T-helper 1 cell treated with Interleukin-12 subunit alpha and Interleukin-12 subunit beta and Interleukin-4 antibody, amounts not matched to agents 30 ng/mL and 1 ng/mL, for 36 hours (primary cell): ENCODE measurements around the gene HLF. TPM values are rescaled to one million over a fixed set of nuclear protein-coding genes. Genes with fewer than 3 reads are reported as not detected.

Experiments
- intact Hi-C: fragments of 100-400 bp; cut with micrococcal nuclease; formaldehyde crosslinking; loops from one replicate; pipeline ENCODE4 v1.15.1; 2024
- total RNA-seq: library from RNA; stranded (reverse); gene quantifications from 2 replicates; pipeline ENCODE4 v1.2.3, GENCODE V29; 2022

The HLF gene
- total RNA-seq, 1 donor from 2014 or later: 2.4 TPM

DNA sequence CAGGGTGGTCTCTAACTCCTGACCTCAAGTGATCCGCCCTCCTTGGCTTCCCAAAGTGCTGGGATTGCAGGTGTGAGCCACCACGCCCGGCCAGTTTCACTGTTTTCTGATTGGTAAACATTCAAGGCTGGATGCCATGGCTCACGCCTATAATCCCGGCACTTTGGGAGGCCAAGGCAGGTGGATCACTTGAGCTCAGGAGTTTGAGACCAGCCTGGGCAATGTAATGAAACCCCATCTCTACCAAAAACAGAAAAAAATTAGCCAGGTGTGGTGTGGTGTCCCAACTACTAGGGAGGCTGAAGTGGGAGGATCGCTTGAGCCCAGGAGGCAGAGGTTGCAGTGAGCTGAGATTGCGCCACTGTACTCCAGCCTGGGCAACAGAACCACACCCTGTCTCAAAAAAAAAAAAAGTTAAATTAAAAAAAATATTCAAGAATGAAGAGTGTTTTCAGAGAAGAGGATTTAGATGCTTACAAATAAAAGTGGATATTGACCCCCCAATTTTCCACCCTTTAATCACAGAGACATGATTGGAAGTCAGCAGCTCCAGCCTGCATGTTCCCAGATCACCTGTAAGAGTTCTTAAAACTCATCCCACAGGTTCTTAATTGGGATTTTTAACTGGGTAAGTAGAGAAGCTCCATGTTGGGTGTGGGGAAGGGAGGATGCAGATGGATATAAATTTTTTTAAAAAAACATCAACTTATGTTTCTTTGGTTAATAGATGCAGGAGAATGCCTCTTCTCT lies 23.8 kb downstream of the HLF start:
- intact Hi-C loops: no loop called here

- intact Hi-C loops: no loop called here
Observed at GRCh38 chr17:55289106-55289446, 24.3 kb downstream of the HLF start.

DNA sequence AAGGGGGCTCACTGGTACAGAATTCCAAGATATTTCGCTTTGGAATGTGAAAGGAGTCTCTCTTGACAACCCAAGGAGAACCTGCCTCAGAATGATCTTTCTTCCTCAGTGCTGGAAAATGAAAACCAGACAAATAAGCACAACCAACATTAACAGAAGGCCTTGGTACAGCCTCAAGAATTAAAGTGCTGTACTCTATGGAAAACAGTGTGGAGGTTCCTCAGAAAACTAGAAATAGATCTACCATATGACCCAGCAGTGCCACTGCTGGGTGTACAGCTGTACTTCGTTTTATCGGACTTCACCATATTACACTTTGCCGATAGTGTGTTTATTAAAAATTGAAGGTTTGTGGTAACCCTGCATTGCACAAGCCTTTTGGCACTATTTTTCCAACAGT lies 25.2 kb downstream of the HLF start:
- intact Hi-C loops: no loop called here

DNA sequence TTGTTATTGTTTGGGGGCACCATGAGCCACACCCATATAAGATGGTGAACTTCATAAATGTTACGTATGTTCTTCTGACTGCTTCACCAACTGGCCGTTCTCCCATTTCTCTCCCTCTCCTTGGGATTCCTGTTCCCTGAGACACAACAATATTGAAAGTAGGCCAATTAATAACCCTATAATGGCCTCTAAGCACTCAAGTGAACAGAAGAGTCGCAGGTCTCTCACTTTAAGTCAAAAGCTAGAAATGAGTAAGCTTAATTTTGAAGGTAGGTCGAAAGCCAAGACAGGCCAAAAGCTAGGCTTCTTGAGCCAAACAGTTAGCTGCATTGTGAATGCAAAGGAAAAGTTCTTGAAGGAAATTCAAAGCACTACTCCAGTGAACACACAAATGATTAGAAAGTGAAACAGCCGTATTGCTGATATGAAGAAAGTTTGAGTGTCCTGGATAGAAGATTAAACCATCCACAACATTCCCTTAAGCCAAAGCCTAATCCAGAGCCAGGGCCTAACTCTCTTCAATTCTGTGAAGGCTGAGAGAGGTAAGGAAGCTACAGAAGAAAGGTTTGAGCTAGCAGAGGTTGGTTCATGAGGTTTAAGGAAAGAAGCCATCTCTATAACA lies 25.8 kb downstream of the HLF start:
- intact Hi-C loops: no loop called here

DNA sequence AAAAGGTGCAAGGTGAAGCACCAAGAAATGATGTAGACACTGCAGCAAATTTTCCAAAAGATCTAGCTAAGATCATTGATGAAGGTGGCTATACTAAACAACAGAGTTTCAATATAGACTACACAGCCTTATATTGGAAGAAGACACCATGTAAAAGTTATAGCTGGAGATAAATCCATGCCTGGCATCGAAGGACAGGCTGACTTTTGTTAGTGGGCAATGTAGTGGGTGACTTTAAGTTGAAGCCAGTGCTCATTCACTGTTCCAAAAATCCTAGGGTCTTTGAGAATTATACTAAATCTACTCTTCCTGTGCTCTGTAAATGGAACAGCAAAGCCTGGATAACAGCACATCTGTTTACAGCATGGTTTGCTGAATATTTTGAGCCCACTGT lies 26.4 kb downstream of the HLF start:
- intact Hi-C loops: no loop called here

DNA sequence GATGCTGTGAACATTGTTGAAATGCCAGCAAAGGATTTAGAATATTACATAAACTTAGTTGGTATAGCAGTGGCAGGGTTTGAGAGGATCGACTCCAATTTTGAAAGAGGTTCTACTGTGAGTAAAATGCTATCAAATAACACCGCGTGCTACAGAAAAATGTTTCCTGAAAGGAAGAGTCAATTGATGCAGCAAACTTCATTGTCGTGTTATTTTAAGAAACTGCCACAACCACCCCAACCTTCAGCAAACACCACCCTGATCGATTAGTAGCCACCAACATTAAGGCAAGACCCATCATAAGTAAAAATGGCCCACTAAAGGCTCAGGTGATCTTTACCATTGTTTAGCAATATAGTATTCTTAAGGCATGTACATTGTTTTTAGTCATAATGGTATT lies 27.3 kb downstream of the HLF start:
- intact Hi-C loops: no loop called here

DNA sequence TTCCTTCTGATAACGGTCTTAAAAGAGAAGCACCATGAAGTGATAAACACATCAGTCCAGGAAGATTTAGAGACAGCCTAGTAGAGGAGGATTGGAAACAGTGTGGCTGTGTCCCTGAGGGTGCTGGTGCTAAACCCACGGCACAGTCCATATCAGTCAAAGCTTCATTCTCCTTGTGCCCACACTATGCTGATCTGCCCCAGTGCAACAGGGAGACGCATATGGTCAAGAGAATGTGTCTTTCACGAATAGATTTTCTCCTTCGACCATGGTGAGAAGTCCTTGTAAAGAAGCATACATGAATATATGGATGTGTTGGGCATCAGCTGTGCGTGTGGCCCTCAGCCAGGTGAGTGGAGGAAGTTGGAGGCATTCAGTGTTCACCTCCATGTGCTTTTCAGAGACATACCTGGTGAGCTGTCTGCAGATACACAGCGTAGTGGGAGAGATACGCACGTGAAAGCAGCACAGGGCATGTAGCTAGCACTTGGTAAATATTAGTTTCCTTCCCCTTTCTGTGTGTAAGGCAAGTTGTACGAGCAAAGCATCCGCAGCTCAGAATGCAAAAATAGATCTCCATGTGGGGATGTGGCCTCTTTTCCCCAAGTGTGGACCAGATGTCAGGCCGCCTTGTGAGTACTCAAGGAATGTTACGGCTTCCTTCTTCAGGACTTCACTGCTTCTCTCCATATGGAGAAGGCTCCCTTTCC lies 29.4 kb downstream of the HLF start:
- intact Hi-C loops: no loop called here

GRCh38 chr17:55295411-55296170 lies 30.8 kb downstream of the HLF start:
- intact Hi-C loops: loop anchor here (1.0 to 2.0 kb wide), 7 partner anchors 53 to 327 kb away; partner anchors contain the start of genes COX11 and STXBP4

DNA sequence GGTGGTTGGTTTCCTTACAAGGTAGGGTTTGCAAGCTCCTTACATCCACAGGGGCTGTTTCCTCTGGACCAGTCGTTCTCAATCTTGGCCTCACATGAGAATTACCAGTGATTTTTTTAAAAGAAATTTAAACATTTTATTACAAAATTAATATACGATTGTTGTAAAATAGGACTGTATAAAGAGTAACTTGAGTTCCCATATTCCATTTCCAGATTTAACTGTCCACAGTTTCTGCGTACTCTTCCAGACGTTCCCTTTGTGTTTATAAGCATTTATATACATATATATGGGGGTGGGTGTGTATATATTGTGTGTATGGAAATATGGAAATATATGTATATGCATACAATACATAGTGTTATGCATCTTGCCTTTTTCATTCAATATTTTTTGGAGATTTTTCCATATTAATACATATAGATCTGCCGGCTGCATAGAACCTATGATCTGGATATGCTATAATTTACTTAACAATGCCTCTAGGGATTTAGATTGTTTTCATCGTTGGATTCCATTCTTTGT lies 31.5 kb downstream of the HLF start:
- intact Hi-C loops: loop anchor here (1.0 to 2.0 kb wide), 7 partner anchors 53 to 328 kb away; partner anchors contain the start of genes COX11 and STXBP4

DNA sequence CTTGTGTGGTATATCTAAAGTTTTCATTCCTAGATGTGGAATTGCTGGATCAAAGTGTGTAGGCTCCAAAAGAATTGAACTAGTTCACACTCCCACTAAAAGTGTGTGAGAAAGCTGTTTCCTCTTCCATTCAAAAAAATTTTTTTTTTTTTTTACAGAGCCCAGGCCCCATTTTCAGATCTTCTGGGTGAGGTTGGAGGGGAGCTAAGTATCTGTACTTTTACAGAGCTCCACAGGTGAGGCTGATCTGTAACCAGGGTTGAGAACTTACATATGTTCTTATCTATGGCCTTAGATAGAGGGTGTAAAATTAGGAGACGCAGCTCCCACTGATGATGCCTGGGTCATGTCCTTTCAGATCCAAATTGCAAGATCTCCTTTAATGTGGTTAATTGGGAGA lies 31.9 kb downstream of the HLF start:
- intact Hi-C loops: loop anchor here (1.0 to 2.0 kb wide), 7 partner anchors 52 to 328 kb away; partner anchors contain the start of genes COX11 and STXBP4

- intact Hi-C loops: no loop called here
Observed at GRCh38 chr17:55298111-55298730, 33.5 kb downstream of the HLF start.

GRCh38 chr17:55299162-55299838 lies 34.5 kb downstream of the HLF start:
- intact Hi-C loops: no loop called here

GRCh38 chr17:55299890-55300289 lies 35.1 kb downstream of the HLF start:
- intact Hi-C loops: no loop called here

DNA sequence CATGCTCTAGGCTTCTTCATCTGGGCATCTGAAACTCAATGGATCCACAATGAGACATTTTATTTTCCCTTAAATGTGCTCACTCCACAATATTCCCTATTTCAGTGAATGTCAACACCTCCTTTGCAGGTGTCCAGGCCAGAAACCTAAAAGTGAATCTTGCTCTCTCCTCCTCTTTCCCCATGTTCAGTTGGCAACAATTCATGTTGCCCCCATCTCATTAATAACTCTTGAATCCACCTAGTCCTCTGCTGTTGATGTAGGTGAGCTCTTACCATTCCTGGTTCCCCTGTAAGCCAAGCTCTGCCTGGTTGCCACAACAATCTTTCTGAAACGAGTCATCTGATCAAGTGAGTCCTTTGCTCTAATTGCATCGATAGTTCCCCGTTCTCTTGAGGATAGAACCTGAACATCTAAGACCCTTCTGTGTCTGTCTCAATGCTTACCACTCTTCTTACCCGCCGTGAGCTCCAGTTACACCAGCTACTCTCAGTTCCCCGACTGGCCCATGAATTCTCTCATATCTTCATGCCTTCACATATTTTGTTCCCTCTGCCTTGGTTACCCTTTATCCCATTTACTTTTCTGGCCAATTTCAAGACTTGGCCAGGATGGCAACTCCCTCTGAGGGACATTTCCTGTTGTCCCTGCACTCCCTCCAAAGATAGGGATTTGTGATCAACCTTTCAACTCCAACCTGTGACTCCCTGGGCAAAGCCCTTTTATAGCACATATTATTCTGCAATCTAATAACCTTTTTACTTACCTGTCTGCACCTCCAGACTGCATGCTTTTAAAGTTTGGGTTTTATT lies 35.9 kb downstream of the HLF start:
- intact Hi-C loops: no loop called here

GRCh38 chr17:55301521-55302406 lies 37.0 kb downstream of the HLF start:
- intact Hi-C loops: no loop called here

- intact Hi-C loops: no loop called here
Observed at GRCh38 chr17:55302407-55302787, 37.6 kb downstream of the HLF start.

DNA sequence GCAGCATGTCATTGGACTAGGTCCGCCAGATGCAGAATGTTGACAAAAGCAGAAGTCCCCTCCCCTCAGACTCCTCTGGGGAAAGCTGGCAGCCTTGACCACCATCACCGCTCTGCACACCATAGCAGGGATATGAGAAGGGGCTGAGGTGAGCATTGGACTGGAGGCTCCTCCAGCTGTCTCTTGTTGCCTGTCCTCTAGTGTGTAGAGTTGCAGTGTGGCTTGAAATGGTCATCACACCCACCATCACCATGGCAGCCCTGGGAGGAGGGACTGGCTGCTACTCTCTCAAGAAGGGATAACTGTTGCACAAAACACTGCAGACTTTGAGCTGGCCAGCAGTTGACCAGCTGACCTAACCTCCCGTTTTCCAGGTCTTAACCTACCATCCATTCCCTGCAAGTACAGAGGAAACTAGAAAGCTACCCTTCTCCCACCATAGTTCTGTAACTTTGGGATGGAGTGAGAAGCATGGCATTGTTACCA lies 38.3 kb downstream of the HLF start:
- intact Hi-C loops: no loop called here

DNA sequence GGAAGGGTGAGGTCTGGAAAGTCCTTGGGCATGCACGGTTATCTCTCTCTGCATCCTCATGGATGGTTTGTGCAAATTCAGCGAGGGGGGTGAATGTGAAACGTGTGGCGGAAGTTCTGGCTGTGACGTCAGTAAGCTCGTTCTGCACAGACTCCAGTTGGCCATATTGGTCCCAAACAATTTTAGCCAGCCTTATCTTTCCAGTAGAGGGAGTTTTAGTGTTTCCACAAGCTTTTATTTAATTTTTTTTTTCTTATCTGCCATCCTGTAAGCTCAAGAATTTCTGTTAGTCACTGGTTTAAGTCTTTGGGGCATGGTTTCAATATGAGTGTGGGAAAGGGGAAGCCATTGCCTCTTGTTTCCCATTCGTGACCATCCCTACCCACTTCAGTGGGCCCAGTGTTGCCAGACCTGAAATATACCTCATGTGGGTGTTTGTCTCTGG lies 39.0 kb downstream of the HLF start:
- intact Hi-C loops: no loop called here
